Mesendoderm (in vitro differentiated cells): ENCODE data around the gene MYCL. TPM values are rescaled to one million over a fixed set of nuclear protein-coding genes. Genes with fewer than 3 reads are reported as not detected.

ENCODE experiments used
- small RNA-seq: library from polyadenylated mRNA; stranded (forward); fragments of <200 nt; extraction: miRNeasy Mini kit (QIAGEN cat#:217004); gene quantifications from one replicate; pipeline ENCODE3, GENCODE V24; 2013; ENCODE audit not compliant: insufficient read depth

Gene MYCL

Small RNA genes lying within 50 kb of the gene (small RNA-seq; reads per million reads assigned to genes)
- gene RF00019: not detected
